Heart left ventricle (tissue), 13 donors: ENCODE data around the gene CTXND1.

ENCODE experiments used
- CTCF ChIP-seq, 12 donors: fragments of 200-600 bp; sonication (generic) in 4 of 12; IDR thresholded peaks; one replicate each; pipeline versions ENCODE4 v1.5.0 to v1.8.0; 2018 to 2022; ENCODE audit warnings: antibody characterized with exemption in 12 of 12, mild to moderate bottlenecking in 5 of 12
- POLR2A ChIP-seq, 2 donors: fragments of 450-650 bp; IDR thresholded peaks; one replicate each; pipeline ENCODE4 v1.6.1; 2017; ENCODE audit warnings: antibody characterized with exemption in 2 of 2, mild to moderate bottlenecking in 2 of 2, moderate library complexity in 2 of 2
- donor health status: ischemic (EF 13 %, LVEDD 7.1; RV severe dilation, severe dysfunction).
- donor health status: DM: no; HTN: yes; CAD: no.
- donor health status: DM: no; HTN: no; CAD: no.
- donor health status: ischemic (EF 25% LVEDD 6.9; RV normal size, moderate dysfunction).
- donor health status: ischemic (EF 25% LVEDD 5.7; RV mildly dilated, moderate dysfunction).
- donor health status: ischemic (EF 35%, LVEDD 5.7; RV mildly dilated, moderate dysfunction).
- donor health status: nonischemic (EF 11% LVEDD 7.7; RV severe dilation, severe dysfunction).
- donor health status: DM: yes; HTN: yes; CAD: no.
- donor health status: PGD.
- donor health status: ischemic (EF 29% LVEDD 5.4; RV normal size, mild dysfunction).
- donor health status: nonischemic (EF 23%, LVEDD 6.1; RV moderate dilation, normal function).

- TF ChIP-seq CTCF (IDR thresholded peaks at IDR 0.05): no peak
- TF ChIP-seq POLR2A (IDR thresholded peaks at IDR 0.05): no peak
Measured at GRCh38 chr15:80285379-80285778, 33.4 kb upstream of the CTXND1 start.
